HCT116 (cell line): Measurements from ENCODE around the gene BTG1. TPM values are rescaled to one million over a fixed set of nuclear protein-coding genes. Genes with fewer than 3 reads are reported as not detected.

Source experiments
- ATAC-seq: fragments of 200-7000 bp; cut with Tn5 transposase; 2 replicates; pipeline ENCODE4 v1.9.1; 2020; ENCODE audit warnings: mild to moderate bottlenecking, moderate library complexity
- BruUV-seq: library from RNA; stranded (reverse); fragments of 400-500 nt; replicated peaks from 2 replicates; lab custom pipeline; 2021; lab: Mats Ljungman, UMichigan
- CTCF ChIA-PET: fragments of 300-600 bp; sonication (Branson Sonifier 250); formaldehyde crosslinking; loops from one replicate; lab custom pipeline; 2021; ENCODE audit warnings: antibody characterized with exemption; lab: Charles Lee
- POLR2A ChIA-PET: fragments of 300-600, 350-600 bp; sonication (Branson Sonifier 250); formaldehyde crosslinking; loops from one replicate; lab custom pipeline; 2021; ENCODE audit warnings: antibody characterized with exemption; lab: Charles Lee
- RAD21 ChIA-PET, 2 experiments: fragments of 300-600 bp; sonication (Branson Sonifier 250); formaldehyde crosslinking; loops; one replicate each; lab custom pipeline; 2023; ENCODE audit warnings: low total read pairs in 2 of 2; ENCODE audit not compliant: uncharacterized antibody in 2 of 2, unreplicated experiment in 2 of 2, low non-redundant PET in 1 of 2; lab: Charles Lee
- DNase-seq: peaks from one replicate; pipeline ENCODE4 v3.0.0-alpha.2; 2010; ENCODE audit warnings: low read depth, low spot score
- H2AFZ ChIP-seq: fragments of 200-600 bp; shearing (Covaris generic), sonication (generic); 2 replicates; pipeline ENCODE4 v1.6.1; 2017; ENCODE audit warnings: low read depth, mixed run types, mixed read lengths, antibody characterized with exemption, low read length; ENCODE audit not compliant: poor library complexity, severe bottlenecking
- H3K27ac ChIP-seq: 2 replicates; pipeline ENCODE4 v1.5.1; 2012; ENCODE audit warnings: low read depth, low read length
- H3K27me3 ChIP-seq: fragments of 200-600 bp; sonication (generic); 2 replicates; pipeline ENCODE4 v1.6.1; 2016; ENCODE audit warnings: mixed run types, low read length, mixed read lengths; ENCODE audit not compliant: insufficient read depth
- H3K36me3 ChIP-seq, 2 experiments: fragments of 200-500 bp in 1 of 2; fragments of 200-600 bp in 1 of 2; sonication (Bioruptor generic) in 1 of 2; sonication (generic) in 1 of 2; 2 replicates each; pipeline versions ENCODE4 v1.5.1 to v1.6.1; 2014 to 2016; ENCODE audit warnings: low read length in 2 of 2, inconsistent platforms in 1 of 2, mixed read lengths in 1 of 2, mixed run types in 1 of 2; ENCODE audit not compliant: insufficient read depth in 2 of 2, control insufficient read depth in 1 of 2
- H3K4me1 ChIP-seq, 2 experiments: fragments of 200-600 bp in 1 of 2; sonication (generic) in 1 of 2; 2 replicates each; pipeline versions ENCODE4 v1.5.1 to v1.6.1; 2012 to 2017; ENCODE audit warnings: low read length in 2 of 2, inconsistent platforms in 1 of 2, mild to moderate bottlenecking in 1 of 2, mixed read lengths in 1 of 2, mixed run types in 1 of 2, moderate library complexity in 1 of 2; ENCODE audit not compliant: insufficient read depth in 2 of 2, control insufficient read depth in 1 of 2
- H3K4me2 ChIP-seq: fragments of 200-600 bp; sonication (generic); 2 replicates; pipeline ENCODE4 v1.6.1; 2017; ENCODE audit warnings: mixed run types, low read length, mixed read lengths
- H3K4me3 ChIP-seq, 2 experiments: fragments of 200-600 bp in 1 of 2; sonication (generic) in 1 of 2; replicated peaks in 1 of 2; 2 replicates each; pipeline ENCODE4 v1.5.1; 2011 to 2016; ENCODE audit warnings: low read length in 2 of 2, control low read depth in 1 of 2, low read depth in 1 of 2, mild to moderate bottlenecking in 1 of 2, mixed read lengths in 1 of 2, mixed run types in 1 of 2
- H3K79me2 ChIP-seq: fragments of 200-600 bp; sonication (generic); 2 replicates; pipeline ENCODE4 v1.6.1; 2017; ENCODE audit warnings: mild to moderate bottlenecking, mixed run types, low read length, moderate library complexity, mixed read lengths; ENCODE audit not compliant: insufficient read depth
- H3K9ac ChIP-seq: fragments of 200-600 bp; sonication (generic); 2 replicates; pipeline ENCODE4 v1.6.1; 2016; ENCODE audit warnings: low read length, mixed read lengths
- H3K9me2 ChIP-seq: fragments of 200-600 bp; sonication (generic), shearing (Covaris generic); 2 replicates; pipeline ENCODE4 v1.6.1; 2017; ENCODE audit warnings: mixed run types, mild to moderate bottlenecking, moderate library complexity; ENCODE audit not compliant: insufficient read depth
- H3K9me3 ChIP-seq, 2 experiments: fragments of 200-500 bp in 1 of 2; fragments of 200-600 bp in 1 of 2; sonication (Bioruptor generic) in 1 of 2; sonication (generic) in 1 of 2; 2 replicates each; pipeline ENCODE4 v1.6.1; 2014 to 2017; ENCODE audit warnings: low read length in 2 of 2, mixed read lengths in 2 of 2, inconsistent platforms in 1 of 2, low read depth in 1 of 2, mild to moderate bottlenecking in 1 of 2, mixed run types in 1 of 2, moderate library complexity in 1 of 2; ENCODE audit not compliant: control insufficient read depth in 1 of 2, insufficient read depth in 1 of 2
- H4K20me1 ChIP-seq: fragments of 200-600 bp; sonication (generic), shearing (Covaris generic); 2 replicates; pipeline ENCODE4 v1.6.1; 2017; ENCODE audit warnings: mixed run types, mild to moderate bottlenecking, moderate library complexity; ENCODE audit not compliant: insufficient read depth
- CBX3 ChIP-seq: IDR thresholded peaks from 2 replicates; pipeline ENCODE4 v1.6.1; 2012; ENCODE audit warnings: low read depth
- CTCF ChIP-seq, 3 experiments: fragments of 200-600 bp in 1 of 3; sonication (generic) in 1 of 3; IDR thresholded peaks in 2 of 3; conservative IDR thresholded peaks in 1 of 3; 2 replicates each; pipeline ENCODE4 v1.5.1; 2012 to 2017; ENCODE audit warnings: low read depth in 2 of 3, low read length in 2 of 3, antibody characterized with exemption in 1 of 3, borderline replicate concordance in 1 of 3, control low read depth in 1 of 3, mild to moderate bottlenecking in 1 of 3, mixed read lengths in 1 of 3, mixed run types in 1 of 3, moderate library complexity in 1 of 3; ENCODE audit not compliant: insufficient read depth in 1 of 3
- EGR1 ChIP-seq: IDR thresholded peaks from 2 replicates; pipeline ENCODE4 v1.6.1; 2012; ENCODE audit warnings: low read depth
- FOSL1 ChIP-seq: IDR thresholded peaks from 2 replicates; pipeline ENCODE4 v1.6.1; 2012; ENCODE audit warnings: low read depth
- POLR2AphosphoS5 ChIP-seq: IDR thresholded peaks from 2 replicates; pipeline ENCODE4 v1.6.1; 2011; ENCODE audit warnings: mild to moderate bottlenecking, low read depth, low read length, moderate library complexity
- RAD21 ChIP-seq: IDR thresholded peaks from 2 replicates; pipeline ENCODE4 v1.6.1; 2012; ENCODE audit warnings: low read depth, mild to moderate bottlenecking
- SRF ChIP-seq: IDR thresholded peaks from 2 replicates; pipeline ENCODE4 v1.6.1; 2012; ENCODE audit warnings: low read depth
- TCF7L2 ChIP-seq: IDR thresholded peaks from 2 replicates; pipeline ENCODE4 v1.7.0; 2011; ENCODE audit warnings: borderline replicate concordance, inconsistent platforms; ENCODE audit not compliant: insufficient read depth, insufficient read length; ENCODE audit errors: extremely low read depth
- YY1 ChIP-seq: IDR thresholded peaks from 2 replicates; pipeline ENCODE4 v1.6.1; 2011; ENCODE audit warnings: low read length, low read depth, moderate library complexity, mild to moderate bottlenecking; ENCODE audit not compliant: insufficient replicate concordance; ENCODE audit errors: extremely low read depth
- ZFX ChIP-seq: fragments of 450-650 bp; IDR thresholded peaks from 2 replicates; pipeline ENCODE4 v1.6.1; 2017
- ZNF274 ChIP-seq: fragments of 200-500 bp; sonication (Bioruptor generic); IDR thresholded peaks from 2 replicates; pipeline ENCODE4 v1.6.1; 2014; ENCODE audit warnings: mild to moderate bottlenecking, low read depth, low read length, inconsistent platforms
- intact Hi-C: fragments of 100-400 bp; cut with micrococcal nuclease; formaldehyde crosslinking; loops from 2 replicates; pipeline ENCODE4 v1.10.0; 2022
- total RNA-seq: library from RNA; stranded (reverse); gene quantifications from one replicate; pipeline ENCODE4 v1.2.1, GENCODE V29; 2021; ENCODE audit not compliant: unreplicated experiment
- TF ChIP-seq, protein P1 (sequence below): IDR thresholded peaks from 2 replicates; pipeline ENCODE4 v1.6.1; 2012
- TF ChIP-seq, protein P2 (sequence below): IDR thresholded peaks from 2 replicates; pipeline ENCODE4 v1.6.1; 2011; ENCODE audit warnings: mild to moderate bottlenecking, low read length, moderate library complexity; ENCODE audit not compliant: insufficient replicate concordance; ENCODE audit errors: extremely low read depth

Gene BTG1
- total RNA-seq, 1 experiment from 2014 or later, result 57.3 TPM

- RAD21 ChIA-PET, result no interaction called here
- H3K27ac ChIP-seq, result no peak overlapping the region
- H4K20me1 ChIP-seq, result no peaks in the 10 kb centered on the region
- ATAC-seq (no peak), DNase-seq (no peak)
- no peaks in the 10 kb centered on the region for H3K9me3 ChIP-seq
- no peaks in the 10 kb centered on the region for H3K79me2 ChIP-seq
- H3K27me3 ChIP-seq, result no peaks in the 10 kb centered on the region
- H3K36me3 ChIP-seq, result no peaks in the 10 kb centered on the region
- no peak overlapping the region for H3K4me2 ChIP-seq
- no peak overlapping the region for H3K4me3 ChIP-seq
- no peaks in the 10 kb centered on the region for H3K9me2 ChIP-seq
- H3K9ac ChIP-seq, result no peak overlapping the region
- intact Hi-C loops, result no loop called here
- CTCF ChIA-PET, result no interaction called here
- H3K4me1 ChIP-seq, result peaks cover 0 to 11% of the 10 kb centered on the region in 2 experiments; a peak in 2 of 4 replicates
- BruUV-seq, result no TSS peak
- no peak overlapping the region for H2AFZ ChIP-seq
- no peak for TF ChIP-seq ZFX
- no peak for TF ChIP-seq RAD21
- TF ChIP-seq, protein P1, sequence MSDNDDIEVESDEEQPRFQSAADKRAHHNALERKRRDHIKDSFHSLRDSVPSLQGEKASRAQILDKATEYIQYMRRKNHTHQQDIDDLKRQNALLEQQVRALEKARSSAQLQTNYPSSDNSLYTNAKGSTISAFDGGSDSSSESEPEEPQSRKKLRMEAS, result no peak
- TF ChIP-seq ZNF274, result no peak
- TF ChIP-seq TCF7L2, result no peak
- POLR2A ChIA-PET, result no interaction called here
Measured at GRCh38 chr12:92158796-92159439, 13.3 kb upstream of the BTG1 start.

- BruUV-seq, result no TSS peak
- no peak overlapping the region for H3K4me3 ChIP-seq
- no peak overlapping the region for H3K27ac ChIP-seq
- intact Hi-C loops, result no loop called here
- ATAC-seq (no peak), DNase-seq (no peak)
- ChIA-PET POLR2A (interaction anchor here (1.1 kb wide), 1 partner anchor 11 kb away, joined by 4 read pairs; the partner anchor contains the start of gene BTG1), CTCF (no interaction called here), RAD21 (no interaction called here)
- no peaks in the 10 kb centered on the region for H3K27me3 ChIP-seq
- no peak overlapping the region for H3K9ac ChIP-seq
- no peak overlapping the region for H3K4me2 ChIP-seq
- no peak overlapping the region for H2AFZ ChIP-seq
- peaks cover 0 to 11% of the 10 kb centered on the region in 2 experiments; a peak in 2 of 4 replicates for H3K4me1 ChIP-seq
- H3K9me3 ChIP-seq, result no peaks in the 10 kb centered on the region
- H3K9me2 ChIP-seq, result no peaks in the 10 kb centered on the region
- no peaks in the 10 kb centered on the region for H3K79me2 ChIP-seq
- no peaks in the 10 kb centered on the region for H3K36me3 ChIP-seq
- H4K20me1 ChIP-seq, result no peaks in the 10 kb centered on the region
- TF ChIP-seq YY1 (no peak), EGR1 (no peak), SRF (no peak), TCF7L2 (no peak), CTCF (IDR thresholded peaks at IDR 0.05 in 2 of 3, conservative IDR thresholded peaks at IDR 0.05 in 1 of 3; ENCODE audit: borderline replicate concordance in 1 of 3, insufficient read depth in 1 of 3, low read depth in 2 of 3, low read length in 2 of 3) (no peak), CBX3 (no peak), POLR2AphosphoS5 (no peak), FOSL1 (no peak)
- TF ChIP-seq, protein P2, sequence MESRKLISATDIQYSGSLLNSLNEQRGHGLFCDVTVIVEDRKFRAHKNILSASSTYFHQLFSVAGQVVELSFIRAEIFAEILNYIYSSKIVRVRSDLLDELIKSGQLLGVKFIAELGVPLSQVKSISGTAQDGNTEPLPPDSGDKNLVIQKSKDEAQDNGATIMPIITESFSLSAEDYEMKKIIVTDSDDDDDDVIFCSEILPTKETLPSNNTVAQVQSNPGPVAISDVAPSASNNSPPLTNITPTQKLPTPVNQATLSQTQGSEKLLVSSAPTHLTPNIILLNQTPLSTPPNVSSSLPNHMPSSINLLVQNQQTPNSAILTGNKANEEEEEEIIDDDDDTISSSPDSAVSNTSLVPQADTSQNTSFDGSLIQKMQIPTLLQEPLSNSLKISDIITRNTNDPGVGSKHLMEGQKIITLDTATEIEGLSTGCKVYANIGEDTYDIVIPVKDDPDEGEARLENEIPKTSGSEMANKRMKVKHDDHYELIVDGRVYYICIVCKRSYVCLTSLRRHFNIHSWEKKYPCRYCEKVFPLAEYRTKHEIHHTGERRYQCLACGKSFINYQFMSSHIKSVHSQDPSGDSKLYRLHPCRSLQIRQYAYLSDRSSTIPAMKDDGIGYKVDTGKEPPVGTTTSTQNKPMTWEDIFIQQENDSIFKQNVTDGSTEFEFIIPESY, result no peak
Measured at GRCh38 chr12:92156704-92157395, 11.2 kb upstream of the BTG1 start.
